K562 (cell line): ENCODE measurements around the gene USP10. TPM values are rescaled to one million over a fixed set of nuclear protein-coding genes. Genes with fewer than 3 reads are reported as not detected.

Source experiments
- ATAC-seq: fragments of 200-7000 bp; cut with Tn5 transposase; 3 replicates; pipeline ENCODE4 v1.9.1; 2020; ENCODE audit warnings: moderate library complexity
- BruUV-seq: library from RNA; stranded (reverse); fragments of 400-500 nt; replicated peaks from 2 replicates; lab custom pipeline; 2021; lab: Mats Ljungman, UMichigan
- CTCF ChIA-PET: fragments of 300-600 bp; formaldehyde crosslinking; extraction: SDS; loops from one replicate; lab custom pipeline; 2021; ENCODE audit warnings: low intra/inter-chr PET ratio; lab: Yijun Ruan, JAX
- POLR2A ChIA-PET: fragments of 300-600, 350-650 bp; sonication (Branson Sonifier 250); formaldehyde crosslinking; extraction: SDS; loops from one replicate; lab custom pipeline; 2021; ENCODE audit warnings: antibody characterized with exemption, inconsistent platforms; lab: Yijun Ruan, JAX
- DNase-seq, 4 experiments: peaks; one replicate each; pipeline versions ENCODE4 v3.0.0 to v3.0.0-alpha.2; 2011 to 2018; ENCODE audit warnings: low spot score in 3 of 4, mixed read lengths in 3 of 4; ENCODE audit errors: extremely low read depth in 1 of 4
- FAIRE-seq: peaks from 2 replicates; lab custom pipeline; 2011; peaks lifted over from hg19 to GRCh38; lab: Jason Lieb, UNC
- H2AFZ ChIP-seq: 2 replicates; pipeline ENCODE4 v1.6.0; 2011; ENCODE audit warnings: low read depth, low read length, control low read depth, inconsistent platforms
- H3K27ac ChIP-seq: fragments of 200-600 bp; 3 replicates; pipeline ENCODE4 v1.8.0; 2011; ENCODE audit warnings: low read depth, mild to moderate bottlenecking, control low read depth, inconsistent platforms, low read length, moderate library complexity, mixed read lengths; ENCODE audit errors: extremely low read depth
- H3K27me3 ChIP-seq, 2 experiments: fragments of 300-600 bp in 1 of 2; 2 replicates in 1 of 2; 3 replicates in 1 of 2; pipeline versions ENCODE4 v1.6.0 to v1.8.0; 2011; ENCODE audit warnings: inconsistent platforms in 2 of 2, low read length in 2 of 2, mild to moderate bottlenecking in 1 of 2, mixed read lengths in 1 of 2, moderate library complexity in 1 of 2; ENCODE audit not compliant: control insufficient read depth in 2 of 2, insufficient read depth in 2 of 2
- H3K36me3 ChIP-seq: fragments of 300-600 bp; 3 replicates; pipeline ENCODE4 v1.8.0; 2011; ENCODE audit warnings: mild to moderate bottlenecking, low read length, inconsistent platforms; ENCODE audit not compliant: control insufficient read depth, insufficient read depth
- H3K4me1 ChIP-seq, 2 experiments: fragments of 200-600 bp in 1 of 2; replicated peaks in 1 of 2; 2 replicates in 1 of 2; 3 replicates in 1 of 2; pipeline versions ENCODE4 v1.5.1 to v1.8.0; 2011; ENCODE audit warnings: inconsistent platforms in 2 of 2, low read length in 2 of 2, mild to moderate bottlenecking in 1 of 2, mixed read lengths in 1 of 2, moderate library complexity in 1 of 2; ENCODE audit not compliant: control insufficient read depth in 2 of 2, insufficient read depth in 2 of 2
- H3K4me2 ChIP-seq: 2 replicates; pipeline ENCODE4 v1.6.1; 2011; ENCODE audit warnings: low read length, control low read depth, inconsistent platforms, mixed read lengths; ENCODE audit not compliant: insufficient read depth
- H3K4me3 ChIP-seq: fragments of 200-600 bp; sonication (generic), shearing (Covaris generic); 2 replicates; pipeline ENCODE4 v1.5.1; 2016; ENCODE audit warnings: control low read depth, inconsistent platforms
- H3K79me2 ChIP-seq: fragments of 200-600 bp; 3 replicates; pipeline ENCODE4 v1.8.0; 2011; ENCODE audit warnings: low read length, inconsistent platforms; ENCODE audit not compliant: control insufficient read depth, insufficient read depth
- H3K9ac ChIP-seq, 2 experiments: 2 replicates each; pipeline versions ENCODE4 v1.6.0 to v1.6.1; 2011; ENCODE audit warnings: low read depth in 2 of 2, low read length in 2 of 2, control low read depth in 1 of 2, inconsistent platforms in 1 of 2, mild to moderate bottlenecking in 1 of 2, mixed read lengths in 1 of 2; ENCODE audit not compliant: insufficient read depth in 1 of 2
- H3K9me1 ChIP-seq: one replicate; pipeline ENCODE4 v1.6.0; 2011; ENCODE audit warnings: inconsistent platforms, mild to moderate bottlenecking, low read length, moderate library complexity; ENCODE audit not compliant: control insufficient read depth, insufficient read depth
- H3K9me3 ChIP-seq: replicated peaks from 2 replicates; pipeline ENCODE4 v1.5.1; 2011; ENCODE audit warnings: low read depth, low read length, inconsistent platforms; ENCODE audit not compliant: control insufficient read depth, insufficient read depth
- H4K20me1 ChIP-seq: replicated peaks from 2 replicates; pipeline ENCODE4 v1.6.1; 2011; ENCODE audit warnings: low read length, inconsistent platforms, mixed read lengths; ENCODE audit not compliant: control insufficient read depth, insufficient read depth
- CXXC5 ChIP-seq: fragments of 250-450 bp; sonication (Bioruptor Pico); IDR thresholded peaks from 2 replicates; pipeline ENCODE4 v1.8.0; 2022; ENCODE audit warnings: inconsistent platforms, mild to moderate bottlenecking, moderate library complexity
- GATA2 ChIP-seq: sonication (generic); formaldehyde crosslinking; IDR thresholded peaks from 2 replicates; pipeline ENCODE4 v1.4.0; 2020; ENCODE audit warnings: mild to moderate bottlenecking, missing genetic modification reagents
- HIVEP1 ChIP-seq: fragments of 250-450 bp; sonication (Bioruptor Pico); IDR thresholded peaks from 2 replicates; pipeline ENCODE4 v1.4.0; 2020; ENCODE audit warnings: mild to moderate bottlenecking
- JUND ChIP-seq, 2 experiments: IDR thresholded peaks; 2 replicates in 1 of 2; 3 replicates in 1 of 2; pipeline ENCODE4 v1.6.1; 2011; ENCODE audit warnings: borderline replicate concordance in 2 of 2, low read depth in 2 of 2, low read length in 2 of 2, improper control_type of control experiment in 1 of 2, missing biosample characterization in 1 of 2, missing genetic modification characterization in 1 of 2, missing genetic modification reagents in 1 of 2
- KLF6 ChIP-seq: fragments of 250-450 bp; sonication (Bioruptor Pico); IDR thresholded peaks from 2 replicates; pipeline ENCODE4 v1.4.0; 2020; ENCODE audit warnings: mild to moderate bottlenecking, moderate library complexity, borderline replicate concordance
- MCM7 ChIP-seq, 2 experiments: fragments of 450-650 bp; IDR thresholded peaks; 2 replicates each; pipeline ENCODE4 v1.6.1; 2016 to 2018
- MTA2 ChIP-seq: fragments of 450-650 bp; IDR thresholded peaks from 2 replicates; pipeline ENCODE4 v1.6.1; 2016; ENCODE audit warnings: low read depth
- POLR3A ChIP-seq: IDR thresholded peaks from 2 replicates; pipeline ENCODE4 v1.6.1; 2011; ENCODE audit warnings: borderline replicate concordance, mild to moderate bottlenecking, moderate library complexity; ENCODE audit not compliant: insufficient read length, insufficient read depth; ENCODE audit errors: extremely low read depth
- TBP ChIP-seq: optimal IDR thresholded peaks from 2 replicates; pipeline ENCODE3; 2011; ENCODE audit warnings: low read depth, low read length, improper control_type of control experiment
- ZBED1 ChIP-seq: IDR thresholded peaks from 2 replicates; pipeline ENCODE4 v1.6.1; 2014
- WGBS: fragments of 100-300 bp; shearing (Covaris generic); methylation state at CpG from one replicate; pipeline ENCODE4 v1.1.6; 2016; ENCODE audit warnings: low coverage, mixed read lengths; ENCODE audit not compliant: insufficient coverage; ENCODE audit errors: missing lambda C conversion rate; 5-methylcytosine and 5-hydroxymethylcytosine counted together
- in situ Hi-C: fragments of 300-500 bp; cut with MboI; formaldehyde crosslinking; loops from 4 replicates; pipeline ENCODE4 v1.15.0; 2018; ENCODE audit warnings: inconsistent platforms, mixed read lengths
- intact Hi-C: fragments of 100-400 bp; cut with micrococcal nuclease; formaldehyde crosslinking; loops from 2 replicates; pipeline ENCODE4 v1.14.2; 2022
- polyA plus RNA-seq, 8 experiments: library from polyadenylated mRNA; depleted of rRNA in 4 of 8; stranded (reverse) in 5 of 8; unstranded in 3 of 8; fragments of >200 nt; fragmentation: Nextera tagmentation in 2 of 8; fragmentation: Illumina TruSeq in 1 of 8; extraction: Ambion mirVana in 2 of 8; extraction: Trizol in 1 of 8; gene quantifications; 2 replicates each; pipeline versions ENCODE4 v1.2.1 to v1.2.3, GENCODE V29; 2011 to 2014; ENCODE audit warnings: inconsistent platforms in 1 of 8, missing spikeins in 1 of 8
- total RNA-seq, 7 experiments: library from RNA; depleted of rRNA in 6 of 7; stranded (reverse); fragments of >200 nt in 6 of 7; fragmentation: Illumina TruSeq in 2 of 7; extraction: Trizol in 2 of 7; gene quantifications; 2 replicates each; pipeline versions ENCODE4 v1.2.1 to v1.2.3, GENCODE V29; 2011 to 2021; ENCODE audit warnings: low replicate concordance in 1 of 7

USP10 gene
- total and polyA plus RNA-seq, 9 of the 15 experiments (the other 6 are each of a cell fraction or from before 2014, with no cell fraction given) = 61.7 to 197 (median 116) TPM

- ATAC-seq (no peak; the same call in 2 of the 3 replicates), FAIRE-seq (no peak), DNase-seq (no peak)
- BruUV-seq = no TSS peak
- 91% methylated on average over 2 of the region's 2 CpGs for WGBS
- ChIA-PET CTCF (no interaction called here), POLR2A (interaction anchor here (1.1 to 5.0 kb wide), 3 partner anchors 9 to 45 kb away, joined by 3 to 26 read pairs (median 5); no protein-coding TSS in a partner anchor)
- peaks cover 15% of the 10 kb centered on the region for H3K9me1 ChIP-seq
- no peaks in the 10 kb centered on the region for H3K9me3 ChIP-seq
- in situ Hi-C loops (no loop called here), intact Hi-C loops (no loop called here)
- peaks cover 66% of the 10 kb centered on the region for H4K20me1 ChIP-seq
- H3K27me3 ChIP-seq = no peaks in the 10 kb centered on the region
- no peak overlapping the region for H3K4me3 ChIP-seq
- no peak overlapping the region for H2AFZ ChIP-seq
- H3K4me2 ChIP-seq = no peak overlapping the region
- H3K27ac ChIP-seq = no peak overlapping the region
- H3K4me1 ChIP-seq = peaks cover 2 to 8% of the 10 kb centered on the region in 2 experiments; a peak in 2 of 5 replicates
- no peak for TF ChIP-seq HIVEP1 (CRISPR knock-in tag)
- TF ChIP-seq KLF6 (CRISPR knock-in tag) = no peak
- no peak for TF ChIP-seq MTA2
- TF ChIP-seq MCM7 (IDR thresholded peaks at IDR 0.05) = no peak
- TF ChIP-seq JUND (IDR thresholded peaks at IDR 0.05; ENCODE audit: borderline replicate concordance, low read depth, low read length) = no peak
- no peak for TF ChIP-seq JUND (tag; IDR thresholded peaks at IDR 0.05; ENCODE audit: borderline replicate concordance, low read depth, low read length)
- no peak for TF ChIP-seq ZBED1
- no peak for TF ChIP-seq POLR3A
- TF ChIP-seq GATA2 (CRISPR knock-in tag) = no peak
- TF ChIP-seq CXXC5 (CRISPR knock-in tag) = no peak
- TF ChIP-seq TBP = no peak
- H3K36me3 ChIP-seq = peaks cover 63% of the 10 kb centered on the region
- H3K79me2 ChIP-seq = peaks cover 97% of the 10 kb centered on the region
- H3K9ac ChIP-seq = no peak overlapping the region
Measured at GRCh38 chr16:84717484-84717883, 17.7 kb downstream of the USP10 start.
